Mesenchymal stem cell (in vitro differentiated cells and primary cell): Measurements from ENCODE around the gene NAALADL2.

ENCODE experiments used
- DNase-seq: peaks from one replicate; pipeline ENCODE4 v3.0.0-alpha.2; 2013
- H2AFZ ChIP-seq: one replicate; pipeline ENCODE4 v1.6.1; 2013; ENCODE audit warnings: low read depth, mild to moderate bottlenecking, control low read depth, inconsistent platforms, low read length, moderate library complexity
- H2AK5ac ChIP-seq: 2 replicates; pipeline ENCODE4 v1.6.1; 2013; ENCODE audit warnings: low read length, moderate library complexity, mild to moderate bottlenecking, inconsistent platforms; ENCODE audit not compliant: severe bottlenecking
- H2BK120ac ChIP-seq: one replicate; pipeline ENCODE4 v1.6.1; 2013; ENCODE audit warnings: low read depth, mild to moderate bottlenecking, inconsistent platforms, low read length, moderate library complexity
- H2BK12ac ChIP-seq, 2 experiments: one replicate each; pipeline ENCODE4 v1.6.1; 2013; ENCODE audit warnings: inconsistent platforms in 2 of 2, low read length in 2 of 2, mild to moderate bottlenecking in 2 of 2, moderate library complexity in 2 of 2, control low read depth in 1 of 2
- H2BK15ac ChIP-seq: one replicate; pipeline ENCODE4 v1.6.1; 2013; ENCODE audit warnings: mild to moderate bottlenecking, low read depth, inconsistent platforms; ENCODE audit not compliant: poor library complexity, severe bottlenecking
- H2BK5ac ChIP-seq: 2 replicates; pipeline ENCODE4 v1.6.1; 2013; ENCODE audit warnings: low read depth, mild to moderate bottlenecking, low read length, control low read depth, inconsistent platforms; ENCODE audit not compliant: poor library complexity, severe bottlenecking
- H3K14ac ChIP-seq, 2 experiments: one replicate each; pipeline ENCODE4 v1.6.1; 2013; ENCODE audit warnings: inconsistent platforms in 2 of 2, low read length in 2 of 2, control low read depth in 1 of 2, mild to moderate bottlenecking in 1 of 2, moderate library complexity in 1 of 2
- H3K18ac ChIP-seq, 2 experiments: one replicate each; pipeline ENCODE4 v1.6.1; 2013; ENCODE audit warnings: inconsistent platforms in 2 of 2, low read length in 2 of 2, control low read depth in 1 of 2, low read depth in 1 of 2, mild to moderate bottlenecking in 1 of 2
- H3K23ac ChIP-seq, 2 experiments: one replicate each; pipeline ENCODE4 v1.6.1; 2013; ENCODE audit warnings: inconsistent platforms in 2 of 2, low read length in 2 of 2, mild to moderate bottlenecking in 2 of 2, moderate library complexity in 2 of 2, control low read depth in 1 of 2
- H3K27ac ChIP-seq: 2 replicates; pipeline ENCODE4 v1.5.1; 2013; ENCODE audit warnings: mild to moderate bottlenecking, moderate library complexity, low read length, control low read depth, inconsistent platforms; ENCODE audit not compliant: poor library complexity, severe bottlenecking
- H3K27me3 ChIP-seq, 2 experiments: 2 replicates each; pipeline versions ENCODE4 v1.6.1 to v1.7.0; 2013; ENCODE audit warnings: low read length in 2 of 2, mild to moderate bottlenecking in 2 of 2, moderate library complexity in 2 of 2, control low read depth in 1 of 2, inconsistent platforms in 1 of 2; ENCODE audit not compliant: control insufficient read depth in 1 of 2, insufficient read depth in 1 of 2
- H3K36me3 ChIP-seq, 2 experiments: 2 replicates each; pipeline versions ENCODE4 v1.6.1 to v1.7.0; 2013; ENCODE audit warnings: low read length in 2 of 2, control low read depth in 1 of 2, inconsistent platforms in 1 of 2, low read depth in 1 of 2, mild to moderate bottlenecking in 1 of 2; ENCODE audit not compliant: insufficient read depth in 2 of 2, control insufficient read depth in 1 of 2
- H3K4ac ChIP-seq, 2 experiments: one replicate each; pipeline ENCODE4 v1.6.1; 2013; ENCODE audit warnings: inconsistent platforms in 2 of 2, low read length in 2 of 2, mild to moderate bottlenecking in 2 of 2, moderate library complexity in 2 of 2, control low read depth in 1 of 2, low read depth in 1 of 2
- H3K4me1 ChIP-seq: 2 replicates; pipeline ENCODE4 v1.6.1; 2013; ENCODE audit warnings: low read depth, low read length, control low read depth; ENCODE audit not compliant: control insufficient read depth, insufficient read depth
- H3K4me2 ChIP-seq: 2 replicates; pipeline ENCODE4 v1.6.1; 2013; ENCODE audit warnings: low read length, mild to moderate bottlenecking, inconsistent platforms; ENCODE audit not compliant: poor library complexity, severe bottlenecking
- H3K4me3 ChIP-seq, 2 experiments: 2 replicates each; pipeline versions ENCODE4 v1.5.1 to v1.7.0; 2013; ENCODE audit warnings: low read length in 2 of 2, mild to moderate bottlenecking in 2 of 2, control low read depth in 1 of 2, low read depth in 1 of 2; ENCODE audit not compliant: insufficient read depth in 1 of 2
- H3K79me1 ChIP-seq: replicated peaks from 2 replicates; pipeline ENCODE4 v1.6.1; 2013; ENCODE audit warnings: mild to moderate bottlenecking, control low read depth, low read length, inconsistent platforms; ENCODE audit not compliant: poor library complexity, severe bottlenecking
- H3K9ac ChIP-seq: 2 replicates; pipeline ENCODE4 v1.7.0; 2013; ENCODE audit warnings: mild to moderate bottlenecking, low read length, moderate library complexity
- H3K9me3 ChIP-seq: 2 replicates; pipeline ENCODE4 v1.7.0; 2013; ENCODE audit warnings: mild to moderate bottlenecking, low read length; ENCODE audit not compliant: control insufficient read depth
- H4K8ac ChIP-seq: one replicate; pipeline ENCODE4 v1.6.1; 2013; ENCODE audit warnings: inconsistent platforms, mild to moderate bottlenecking, low read length, moderate library complexity
- H4K91ac ChIP-seq: one replicate; pipeline ENCODE4 v1.6.1; 2013; ENCODE audit warnings: mild to moderate bottlenecking, low read length, inconsistent platforms
- WGBS: methylation state at CpG from one replicate; pipeline ENCODE4 v1.1.7; 2013; ENCODE audit warnings: mixed read lengths; 5-methylcytosine and 5-hydroxymethylcytosine counted together

NAALADL2 gene

GRCh38 chr3:175222356-175222755, 363.2 kb downstream of the NAALADL2 start:
- Histone ChIP-seq H3K4me1 (no peaks in the 10 kb centered on the region), H2BK5ac (no peak overlapping the region), H3K23ac (no peak overlapping the region), H3K27me3 (no peaks in the 10 kb centered on the region), H2BK12ac (no peak overlapping the region), H3K4ac (no peak overlapping the region), H2BK120ac (no peak overlapping the region), H3K9me3 (no peaks in the 10 kb centered on the region), H4K91ac (no peak overlapping the region), H2AK5ac (no peak overlapping the region), H3K4me3 (no peak overlapping the region), H3K14ac (no peak overlapping the region), H3K79me1 (no peaks in the 10 kb centered on the region), H3K18ac (no peak overlapping the region), H3K27ac (no peak overlapping the region), H2AFZ (no peak overlapping the region), H2BK15ac (no peak overlapping the region), H3K36me3 (no peaks in the 10 kb centered on the region), H3K9ac (no peak overlapping the region), H3K4me2 (no peak overlapping the region), H4K8ac (no peak overlapping the region)
- WGBS: 80% methylated on average over 1 of the region's 1 CpG
- DNase-seq: no peak

GRCh38 chr3:175224051-175224450, 364.9 kb downstream of the NAALADL2 start:
- no peak overlapping the region for H2BK12ac ChIP-seq
- H3K4me3 ChIP-seq: no peak overlapping the region
- no peaks in the 10 kb centered on the region for H3K79me1 ChIP-seq
- 85% methylated on average over 6 of the region's 6 CpGs for WGBS
- H3K27me3 ChIP-seq: no peaks in the 10 kb centered on the region
- no peaks in the 10 kb centered on the region for H3K9me3 ChIP-seq
- H4K8ac ChIP-seq: no peak overlapping the region
- H3K4me1 ChIP-seq: no peaks in the 10 kb centered on the region
- H2BK120ac ChIP-seq: no peak overlapping the region
- H3K14ac ChIP-seq: no peak overlapping the region
- no peak overlapping the region for H3K4ac ChIP-seq
- no peak overlapping the region for H3K9ac ChIP-seq
- no peak overlapping the region for H3K23ac ChIP-seq
- no peak for DNase-seq
- no peak overlapping the region for H2BK15ac ChIP-seq
- no peak overlapping the region for H2AK5ac ChIP-seq
- H3K27ac ChIP-seq: no peak overlapping the region
- no peak overlapping the region for H4K91ac ChIP-seq
- no peak overlapping the region for H2AFZ ChIP-seq
- H2BK5ac ChIP-seq: no peak overlapping the region
- H3K4me2 ChIP-seq: no peak overlapping the region
- H3K36me3 ChIP-seq: no peaks in the 10 kb centered on the region
- H3K18ac ChIP-seq: no peak overlapping the region

DNA sequence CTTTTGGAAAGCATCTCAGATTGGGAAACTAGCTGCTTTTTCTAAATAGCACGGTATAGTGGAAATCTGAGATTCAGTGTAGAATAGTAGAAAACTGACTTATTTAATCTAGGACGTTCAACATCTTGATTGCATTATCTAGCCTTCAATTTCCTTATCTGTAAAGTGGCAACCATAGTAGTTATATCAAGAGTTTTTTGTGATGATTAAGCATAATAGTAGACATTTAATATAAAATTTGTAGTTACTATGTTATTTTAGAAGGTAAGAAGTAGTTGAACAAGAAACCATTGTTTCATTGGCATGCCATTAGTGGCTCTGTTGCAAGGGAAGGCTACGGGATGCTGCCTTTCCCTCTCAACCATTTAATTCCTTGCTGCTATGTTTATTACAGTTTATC, 367.3 kb downstream of the NAALADL2 start:
- WGBS: 67% methylated on average over 1 of the region's 3 CpGs
- Histone ChIP-seq H4K8ac (no peak overlapping the region), H4K91ac (no peak overlapping the region), H2BK120ac (no peak overlapping the region), H3K4ac (no peak overlapping the region), H3K9me3 (no peaks in the 10 kb centered on the region), H3K4me3 (no peak overlapping the region), H3K27me3 (no peaks in the 10 kb centered on the region), H2AFZ (no peak overlapping the region), H3K18ac (no peak overlapping the region), H3K9ac (no peak overlapping the region), H3K36me3 (no peaks in the 10 kb centered on the region), H2BK15ac (no peak overlapping the region), H2BK5ac (no peak overlapping the region), H3K4me1 (no peaks in the 10 kb centered on the region), H3K4me2 (no peak overlapping the region), H2AK5ac (no peak overlapping the region), H3K79me1 (no peaks in the 10 kb centered on the region), H3K23ac (no peak overlapping the region), H3K27ac (no peak overlapping the region), H2BK12ac (no peak overlapping the region), H3K14ac (no peak overlapping the region)
- no peak for DNase-seq

DNA sequence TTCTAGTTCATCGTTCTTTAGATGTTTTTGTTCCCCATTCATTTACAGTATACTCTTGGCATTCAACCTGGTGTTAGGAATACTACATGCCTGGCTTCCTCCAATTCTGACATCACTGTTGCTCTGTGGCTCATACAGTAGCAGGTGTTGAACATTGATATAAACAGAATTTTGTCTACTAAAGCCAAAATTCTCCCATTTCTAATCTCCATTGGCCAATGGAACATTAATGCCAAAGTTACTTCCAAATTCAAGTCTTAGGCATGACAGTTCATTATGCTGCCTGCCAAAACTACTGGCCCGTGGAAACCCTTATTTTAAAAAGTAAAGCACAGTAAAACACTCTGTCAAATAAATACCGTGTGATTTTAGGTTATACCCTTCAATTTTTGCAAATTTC, 368.0 kb downstream of the NAALADL2 start:
- no peak overlapping the region for H3K14ac ChIP-seq
- H2AFZ ChIP-seq: no peak overlapping the region
- H2BK12ac ChIP-seq: no peak overlapping the region
- no peaks in the 10 kb centered on the region for H3K4me1 ChIP-seq
- no peak for DNase-seq
- H3K27me3 ChIP-seq: no peaks in the 10 kb centered on the region
- no peak overlapping the region for H4K91ac ChIP-seq
- H3K4me3 ChIP-seq: no peak overlapping the region
- H3K4ac ChIP-seq: no peak overlapping the region
- H4K8ac ChIP-seq: no peak overlapping the region
- no peak overlapping the region for H3K4me2 ChIP-seq
- no peak overlapping the region for H2BK15ac ChIP-seq
- no peak overlapping the region for H3K9ac ChIP-seq
- H3K23ac ChIP-seq: no peak overlapping the region
- no peak overlapping the region for H3K18ac ChIP-seq
- no peak overlapping the region for H3K27ac ChIP-seq
- H3K36me3 ChIP-seq: no peaks in the 10 kb centered on the region
- H3K9me3 ChIP-seq: no peaks in the 10 kb centered on the region
- H2BK5ac ChIP-seq: no peak overlapping the region
- no peak overlapping the region for H2AK5ac ChIP-seq
- no peak overlapping the region for H2BK120ac ChIP-seq
- WGBS: 94% methylated on average over 2 of the region's 3 CpGs
- H3K79me1 ChIP-seq: no peaks in the 10 kb centered on the region
